GM23248 (cell line): Measurements from ENCODE around the gene NTRK2.

Experiments used
- EZH2 ChIP-seq: fragments of 200-600 bp; sonication (generic); IDR thresholded peaks from 2 replicates; pipeline ENCODE4 v1.6.1; 2018; ENCODE audit warnings: antibody characterized with exemption, mild to moderate bottlenecking; ENCODE audit not compliant: insufficient read depth, poor library complexity, severe bottlenecking
- EZH2phosphoT487 ChIP-seq: fragments of 200-600 bp; sonication (generic); IDR thresholded peaks from 2 replicates; pipeline ENCODE4 v1.6.1; 2018; ENCODE audit warnings: antibody characterized with exemption, moderate library complexity, mild to moderate bottlenecking, low read depth; ENCODE audit not compliant: insufficient read depth

DNA sequence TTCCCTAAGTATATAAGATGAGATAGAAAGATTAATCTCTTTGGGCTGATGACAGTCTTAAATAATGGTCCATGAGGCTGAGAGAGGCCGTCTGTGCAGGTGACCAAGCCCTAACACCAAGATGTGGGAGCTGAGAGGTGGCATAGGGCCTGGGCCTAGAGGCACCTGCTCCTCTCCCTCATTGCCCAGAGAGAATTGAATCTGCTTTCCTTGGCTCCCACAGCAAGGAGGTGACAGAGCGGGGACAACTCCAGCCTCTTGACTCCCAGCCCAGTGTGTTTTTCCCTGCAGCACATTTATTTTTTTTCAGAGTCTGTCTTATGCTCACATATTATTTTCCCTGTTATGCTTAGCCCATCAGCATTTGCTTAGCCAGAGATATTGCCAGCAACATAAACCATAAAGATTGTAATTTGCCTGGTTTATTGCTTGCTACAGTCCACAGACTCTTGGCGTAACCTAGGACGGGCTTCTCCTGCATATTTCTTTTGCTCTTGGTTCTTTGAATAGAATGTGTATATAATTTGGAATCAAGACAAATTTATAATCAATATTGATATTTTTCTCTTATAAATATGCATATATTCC, 105.6 kb downstream of the NTRK2 start:
- TF ChIP-seq EZH2 (no peak), EZH2phosphoT487 (no peak)
